ENCODE measurements around the gene MIF4GD. TPM values are rescaled to one million over a fixed set of nuclear protein-coding genes. Genes with fewer than 3 reads are reported as not detected.

Gene MIF4GD
- total and polyA plus RNA-seq, 10 of the 15 experiments (the other 5 are each of a cell fraction or from before 2014, with no cell fraction given): 22.8 to 96.2 (median 60.1) TPM

GRCh38 chr17:75270218-75270965 lies 639 bp downstream of the MIF4GD start (continued):
- TF ChIP-seq MXI1 (IDR thresholded peaks at IDR 0.05; ENCODE audit: low read depth, low read length) (peak; percentile 35; the same call in 1 of the 2 replicates), NFYA (IDR thresholded peaks at IDR 0.05; ENCODE audit: borderline replicate concordance, low read depth, low read length) (no peak), ZNF207 (IDR thresholded peaks at IDR 0.05; ENCODE audit: borderline replicate concordance) (no peak), ZNF687 (IDR thresholded peaks at IDR 0.05) (no peak), SMC3 (IDR thresholded peaks at IDR 0.05; ENCODE audit: borderline replicate concordance, low read length) (peak; percentile 27; the same call in 1 of the 2 replicates), SIN3A (IDR thresholded peaks at IDR 0.05; ENCODE audit: low read depth, low read length) (peak; percentile 70), RELB (IDR thresholded peaks at IDR 0.05; ENCODE audit: low read depth) (0 out of 2 replicates have a peak, but pooled peaks have one; percentile 32), NR2F1 (conservative IDR thresholded peaks at IDR 0.05) (no peak), NBN (IDR thresholded peaks at IDR 0.05) (no peak), RUNX3 (IDR thresholded peaks at IDR 0.05; ENCODE audit: low read length) (peak; percentile 20; the same call in 1 of the 2 replicates), JUND (IDR thresholded peaks at IDR 0.05; ENCODE audit: low read depth, low read length) (no peak), EED (IDR thresholded peaks at IDR 0.05; ENCODE audit: low read depth) (no peak)
- TF ChIP-seq, protein P1, sequence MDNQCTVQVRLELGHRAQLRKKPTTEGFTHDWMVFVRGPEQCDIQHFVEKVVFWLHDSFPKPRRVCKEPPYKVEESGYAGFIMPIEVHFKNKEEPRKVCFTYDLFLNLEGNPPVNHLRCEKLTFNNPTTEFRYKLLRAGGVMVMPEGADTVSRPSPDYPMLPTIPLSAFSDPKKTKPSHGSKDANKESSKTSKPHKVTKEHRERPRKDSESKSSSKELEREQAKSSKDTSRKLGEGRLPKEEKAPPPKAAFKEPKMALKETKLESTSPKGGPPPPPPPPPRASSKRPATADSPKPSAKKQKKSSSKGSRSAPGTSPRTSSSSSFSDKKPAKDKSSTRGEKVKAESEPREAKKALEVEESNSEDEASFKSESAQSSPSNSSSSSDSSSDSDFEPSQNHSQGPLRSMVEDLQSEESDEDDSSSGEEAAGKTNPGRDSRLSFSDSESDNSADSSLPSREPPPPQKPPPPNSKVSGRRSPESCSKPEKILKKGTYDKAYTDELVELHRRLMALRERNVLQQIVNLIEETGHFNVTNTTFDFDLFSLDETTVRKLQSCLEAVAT (IDR thresholded peaks at IDR 0.05): 0 out of 2 replicates have a peak, but pooled peaks have one; percentile 32
- TF ChIP-seq, protein P2, sequence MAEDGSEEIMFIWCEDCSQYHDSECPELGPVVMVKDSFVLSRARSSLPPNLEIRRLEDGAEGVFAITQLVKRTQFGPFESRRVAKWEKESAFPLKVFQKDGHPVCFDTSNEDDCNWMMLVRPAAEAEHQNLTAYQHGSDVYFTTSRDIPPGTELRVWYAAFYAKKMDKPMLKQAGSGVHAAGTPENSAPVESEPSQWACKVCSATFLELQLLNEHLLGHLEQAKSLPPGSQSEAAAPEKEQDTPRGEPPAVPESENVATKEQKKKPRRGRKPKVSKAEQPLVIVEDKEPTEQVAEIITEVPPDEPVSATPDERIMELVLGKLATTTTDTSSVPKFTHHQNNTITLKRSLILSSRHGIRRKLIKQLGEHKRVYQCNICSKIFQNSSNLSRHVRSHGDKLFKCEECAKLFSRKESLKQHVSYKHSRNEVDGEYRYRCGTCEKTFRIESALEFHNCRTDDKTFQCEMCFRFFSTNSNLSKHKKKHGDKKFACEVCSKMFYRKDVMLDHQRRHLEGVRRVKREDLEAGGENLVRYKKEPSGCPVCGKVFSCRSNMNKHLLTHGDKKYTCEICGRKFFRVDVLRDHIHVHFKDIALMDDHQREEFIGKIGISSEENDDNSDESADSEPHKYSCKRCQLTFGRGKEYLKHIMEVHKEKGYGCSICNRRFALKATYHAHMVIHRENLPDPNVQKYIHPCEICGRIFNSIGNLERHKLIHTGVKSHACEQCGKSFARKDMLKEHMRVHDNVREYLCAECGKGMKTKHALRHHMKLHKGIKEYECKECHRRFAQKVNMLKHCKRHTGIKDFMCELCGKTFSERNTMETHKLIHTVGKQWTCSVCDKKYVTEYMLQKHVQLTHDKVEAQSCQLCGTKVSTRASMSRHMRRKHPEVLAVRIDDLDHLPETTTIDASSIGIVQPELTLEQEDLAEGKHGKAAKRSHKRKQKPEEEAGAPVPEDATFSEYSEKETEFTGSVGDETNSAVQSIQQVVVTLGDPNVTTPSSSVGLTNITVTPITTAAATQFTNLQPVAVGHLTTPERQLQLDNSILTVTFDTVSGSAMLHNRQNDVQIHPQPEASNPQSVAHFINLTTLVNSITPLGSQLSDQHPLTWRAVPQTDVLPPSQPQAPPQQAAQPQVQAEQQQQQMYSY (CRISPR knock-in tag; IDR thresholded peaks at IDR 0.05): no peak
- TF ChIP-seq, protein P3, sequence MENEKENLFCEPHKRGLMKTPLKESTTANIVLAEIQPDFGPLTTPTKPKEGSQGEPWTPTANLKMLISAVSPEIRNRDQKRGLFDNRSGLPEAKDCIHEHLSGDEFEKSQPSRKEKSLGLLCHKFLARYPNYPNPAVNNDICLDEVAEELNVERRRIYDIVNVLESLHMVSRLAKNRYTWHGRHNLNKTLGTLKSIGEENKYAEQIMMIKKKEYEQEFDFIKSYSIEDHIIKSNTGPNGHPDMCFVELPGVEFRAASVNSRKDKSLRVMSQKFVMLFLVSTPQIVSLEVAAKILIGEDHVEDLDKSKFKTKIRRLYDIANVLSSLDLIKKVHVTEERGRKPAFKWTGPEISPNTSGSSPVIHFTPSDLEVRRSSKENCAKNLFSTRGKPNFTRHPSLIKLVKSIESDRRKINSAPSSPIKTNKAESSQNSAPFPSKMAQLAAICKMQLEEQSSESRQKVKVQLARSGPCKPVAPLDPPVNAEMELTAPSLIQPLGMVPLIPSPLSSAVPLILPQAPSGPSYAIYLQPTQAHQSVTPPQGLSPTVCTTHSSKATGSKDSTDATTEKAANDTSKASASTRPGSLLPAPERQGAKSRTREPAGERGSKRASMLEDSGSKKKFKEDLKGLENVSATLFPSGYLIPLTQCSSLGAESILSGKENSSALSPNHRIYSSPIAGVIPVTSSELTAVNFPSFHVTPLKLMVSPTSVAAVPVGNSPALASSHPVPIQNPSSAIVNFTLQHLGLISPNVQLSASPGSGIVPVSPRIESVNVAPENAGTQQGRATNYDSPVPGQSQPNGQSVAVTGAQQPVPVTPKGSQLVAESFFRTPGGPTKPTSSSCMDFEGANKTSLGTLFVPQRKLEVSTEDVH (IDR thresholded peaks at IDR 0.05; ENCODE audit: low read depth, partially characterized antibody): no peak
